ENCODE measurements around the gene DAZAP1.

The DAZAP1 gene

GRCh38 chr19:1394252-1395193, 12.9 kb upstream of the DAZAP1 start:
- DNase-seq (ENCODE audit: insufficient read length, low spot score) (no peak), FAIRE-seq (no peak)
- TF ChIP-seq POLR2A (IDR thresholded peaks at IDR 0.05; ENCODE audit: low read depth, low read length) = no peak

GRCh38 chr19:1395194-1396018, 12.0 kb upstream of the DAZAP1 start:
- no peak for FAIRE-seq
- DNase-seq (ENCODE audit: insufficient read length, low spot score) = no peak
- peak; percentile 15; the same call in 1 of the 2 replicates for TF ChIP-seq POLR2A (IDR thresholded peaks at IDR 0.05; ENCODE audit: low read depth, low read length)

- DNase-seq (ENCODE audit: insufficient read length, low spot score) (no peak), FAIRE-seq (no peak)
- no peak for TF ChIP-seq POLR2A (IDR thresholded peaks at IDR 0.05; ENCODE audit: low read depth, low read length)
Measured at GRCh38 chr19:1396019-1396767, 11.2 kb upstream of the DAZAP1 start.

GRCh38 chr19:1396768-1397679, 10.4 kb upstream of the DAZAP1 start:
- no peak for FAIRE-seq
- TF ChIP-seq POLR2A (IDR thresholded peaks at IDR 0.05; ENCODE audit: low read depth, low read length) = no peak
- DNase-seq (ENCODE audit: insufficient read length, low spot score) = no peak

- DNase-seq (ENCODE audit: insufficient read length, low spot score) (no peak), FAIRE-seq (no peak)
- TF ChIP-seq POLR2A (IDR thresholded peaks at IDR 0.05; ENCODE audit: low read depth, low read length) = no peak
Measured at GRCh38 chr19:1397838-1398237, 9.5 kb upstream of the DAZAP1 start.

GRCh38 chr19:1399079-1399478, 8.3 kb upstream of the DAZAP1 start:
- DNase-seq (ENCODE audit: insufficient read length, low spot score) (no peak), FAIRE-seq (no peak)
- no peak for TF ChIP-seq POLR2A (IDR thresholded peaks at IDR 0.05; ENCODE audit: low read depth, low read length)

- DNase-seq (ENCODE audit: insufficient read length, low spot score) (no peak), FAIRE-seq (no peak)
- no peak for TF ChIP-seq POLR2A (IDR thresholded peaks at IDR 0.05; ENCODE audit: low read depth, low read length)
Measured at GRCh38 chr19:1399745-1400144, 7.6 kb upstream of the DAZAP1 start.

GRCh38 chr19:1400281-1401137, 6.9 kb upstream of the DAZAP1 start:
- no peak for FAIRE-seq
- DNase-seq (ENCODE audit: insufficient read length, low spot score) = no peak
- TF ChIP-seq POLR2A (IDR thresholded peaks at IDR 0.05; ENCODE audit: low read depth, low read length) = no peak

- FAIRE-seq (no peak), DNase-seq (ENCODE audit: insufficient read length, low spot score) (no peak)
- TF ChIP-seq POLR2A (IDR thresholded peaks at IDR 0.05; ENCODE audit: low read depth, low read length) = peak; percentile 68
Measured at GRCh38 chr19:1401138-1401888, 6.1 kb upstream of the DAZAP1 start, which contains the start of gene GAMT. TSS of gene GAMT (minus strand) at chr19:1401542. CDS start at chr19:1401476, 66 bp downstream.

- no peak for DNase-seq (ENCODE audit: insufficient read length, low spot score)
- no peak for TF ChIP-seq POLR2A (IDR thresholded peaks at IDR 0.05; ENCODE audit: low read depth, low read length)
- FAIRE-seq = no peak
Measured at GRCh38 chr19:1401889-1402217, 5.5 kb upstream of the DAZAP1 start.

- DNase-seq (ENCODE audit: insufficient read length, low spot score) (no peak), FAIRE-seq (no peak)
- TF ChIP-seq POLR2A (IDR thresholded peaks at IDR 0.05; ENCODE audit: low read depth, low read length) = no peak
Measured at GRCh38 chr19:1402411-1403070, 4.8 kb upstream of the DAZAP1 start.

Data from H54 (cell line).